Erythroblast (primary cell): ENCODE data around the gene PPP2R5C.

ENCODE experiments used
- DNase-seq, 2 experiments: peaks; one replicate each; lab custom pipeline; 2025; lab: John Stamatoyannopoulos, UW
- GATA1 ChIP-seq: IDR thresholded peaks from 2 replicates; pipeline ENCODE4 v1.6.1; 2011; ENCODE audit warnings: low read depth, mild to moderate bottlenecking, control low read depth, low read length, moderate library complexity
- POLR2A ChIP-seq: IDR thresholded peaks from 2 replicates; pipeline ENCODE4 v1.6.1; 2011; ENCODE audit warnings: mild to moderate bottlenecking, low read length

PPP2R5C gene

GRCh38 chr14:101819251-101819990 is 57.9 kb downstream of the PPP2R5C start:
- no peak for DNase-seq
- TF ChIP-seq POLR2A (no peak), GATA1 (no peak)

- TF ChIP-seq GATA1 (no peak), POLR2A (no peak)
- no peak for DNase-seq
These were observed 58.8 kb downstream of the PPP2R5C start for GRCh38 chr14:101820283-101820798.

GRCh38 chr14:101821528-101821927 is 60.0 kb downstream of the PPP2R5C start:
- TF ChIP-seq GATA1 = no peak
- TF ChIP-seq POLR2A = no peak
- no peak for DNase-seq

GRCh38 chr14:101823066-101823465 is 61.6 kb downstream of the PPP2R5C start:
- no peak for DNase-seq
- TF ChIP-seq POLR2A = no peak

GRCh38 chr14:101823511-101824120 is 62.1 kb downstream of the PPP2R5C start:
- no peak for TF ChIP-seq POLR2A
- TF ChIP-seq GATA1 = no peak

GRCh38 chr14:101824339-101824727 is 62.8 kb downstream of the PPP2R5C start:
- DNase-seq = no peak
- no peak for TF ChIP-seq GATA1
- TF ChIP-seq POLR2A = no peak

More at GRCh38 chr14:101823511-101824120, 62.1 kb downstream of the PPP2R5C start:
- peak; percentile 46 to 62 for DNase-seq

- TF ChIP-seq POLR2A (no peak), GATA1 (no peak)
- DNase-seq = peak; percentile 37 to 66
These were observed 64.3 kb downstream of the PPP2R5C start for GRCh38 chr14:101825797-101826196.

- no peak for DNase-seq
- TF ChIP-seq POLR2A (no peak), GATA1 (no peak)
These were observed 64.8 kb downstream of the PPP2R5C start for GRCh38 chr14:101826351-101826750.

GRCh38 chr14:101827286-101827685 is 65.8 kb downstream of the PPP2R5C start:
- TF ChIP-seq POLR2A (no peak), GATA1 (no peak)
- DNase-seq = no peak

- no peak for DNase-seq
- no peak for TF ChIP-seq GATA1
- no peak for TF ChIP-seq POLR2A
These were observed 66.5 kb downstream of the PPP2R5C start for GRCh38 chr14:101828046-101828445.

- DNase-seq = no peak
- TF ChIP-seq GATA1 (no peak), POLR2A (no peak)
These were observed 68.8 kb downstream of the PPP2R5C start for GRCh38 chr14:101830271-101830670.

GRCh38 chr14:101833045-101833444 is 71.5 kb downstream of the PPP2R5C start:
- no peak for DNase-seq
- no peak for TF ChIP-seq GATA1
- TF ChIP-seq POLR2A = no peak

- TF ChIP-seq GATA1 (no peak), POLR2A (no peak)
- no peak for DNase-seq
These were observed 72.9 kb downstream of the PPP2R5C start for GRCh38 chr14:101834397-101834796.

GRCh38 chr14:101834800-101835547 is 73.5 kb downstream of the PPP2R5C start:
- TF ChIP-seq GATA1 (no peak), POLR2A (no peak)
- DNase-seq = no peak
